ENCODE results near the gene STXBP5. TPM values are rescaled to one million over a fixed set of nuclear protein-coding genes. Genes with fewer than 3 reads are reported as not detected.

The STXBP5 gene
- polyA plus RNA-seq, 1 of the 3 experiments (the other 2 are of a cell fraction): 9.9 TPM

DNA sequence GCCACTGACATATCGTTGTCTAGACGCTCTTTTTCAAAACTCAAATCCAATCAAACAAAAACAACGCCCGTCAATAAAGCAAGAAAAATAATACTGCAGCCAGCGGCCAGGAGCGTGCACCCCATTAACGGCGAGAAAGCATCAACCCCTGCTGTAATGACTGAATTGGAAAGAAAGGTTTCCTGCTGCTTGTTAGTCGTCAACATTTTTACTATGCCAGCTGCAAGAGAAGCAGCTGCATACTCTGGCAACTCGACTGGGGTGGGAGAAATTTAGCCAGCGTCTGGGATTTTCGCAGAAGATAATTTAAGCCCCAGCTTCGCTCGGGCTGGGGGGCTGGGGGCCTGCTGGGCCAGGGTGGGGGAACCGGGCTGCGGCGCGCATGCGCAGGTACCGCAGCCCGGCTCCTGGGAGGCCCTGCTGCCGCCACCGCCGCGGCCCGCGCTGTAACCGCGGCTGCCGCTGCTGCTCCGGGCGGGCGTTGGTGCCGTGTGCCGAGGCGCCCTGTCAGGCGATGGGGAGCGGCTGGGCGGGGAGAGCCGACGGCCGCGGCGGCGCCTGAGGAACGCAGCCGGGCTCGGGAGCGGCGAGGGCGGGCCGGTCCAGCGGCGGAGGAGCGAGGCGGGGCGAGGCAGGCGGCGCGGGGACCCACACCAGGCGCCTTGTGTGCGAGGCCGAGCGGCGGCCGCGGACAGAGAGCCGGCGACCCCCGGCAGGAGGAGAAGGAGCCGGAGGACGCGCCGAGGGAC is 732 bp upstream of the STXBP5 start:
- Histone ChIP-seq H2AFZ (ENCODE audit: low read depth) (peak overlapping the region; percentile 99), H3K4me3 (ENCODE audit: low read depth in 2 of 2, low read length in 1 of 2) (peak overlapping the region; percentile 81 to 92), H3K27ac (ENCODE audit: low read depth in 2 of 2, low read length in 1 of 2) (peak overlapping the region; percentile 81 to 95), H3K9me3 (no peaks in the 10 kb centered on the region), H3K27me3 (ENCODE audit: insufficient read depth) (no peaks in the 10 kb centered on the region), H3K79me2 (ENCODE audit: insufficient read depth) (peaks cover 51% of the 10 kb centered on the region), H3K9me2 (no peaks in the 10 kb centered on the region), H3K9ac (peak overlapping the region; percentile 78), H4K20me1 (ENCODE audit: insufficient read depth) (peaks cover 24% of the 10 kb centered on the region), H3K4me2 (peak overlapping the region; percentile 98), H3K36me3 (replicated peaks in 1 of 2; ENCODE audit: control insufficient read depth in 1 of 2, insufficient read depth in 2 of 2, low read length in 1 of 2) (peaks cover 0 to 5% of the 10 kb centered on the region in 2 experiments), H3K4me1 (ENCODE audit: control insufficient read depth in 1 of 2, insufficient read depth in 2 of 2, low read depth in 1 of 2, low read length in 1 of 2) (peaks cover 5 to 8% of the 10 kb centered on the region in 2 experiments; a peak in 2 of 4 replicates), H3F3A (replicated peaks; ENCODE audit: insufficient read depth) (peaks cover 34% of the 10 kb centered on the region)
- CTCF ChIA-PET: interaction anchor here (0.6 to 2.0 kb wide), 3 partner anchors 19 to 347 kb away, joined by 3 to 6 read pairs (median 4); no protein-coding TSS in a partner anchor
- WGBS (ENCODE audit: low lambda C conversion rate): under 1% methylated on average over 12 of the region's 74 CpGs
- DNase-seq: peak; percentile 95
- POLR2A ChIA-PET: no interaction called here
- TF ChIP-seq, protein P1, sequence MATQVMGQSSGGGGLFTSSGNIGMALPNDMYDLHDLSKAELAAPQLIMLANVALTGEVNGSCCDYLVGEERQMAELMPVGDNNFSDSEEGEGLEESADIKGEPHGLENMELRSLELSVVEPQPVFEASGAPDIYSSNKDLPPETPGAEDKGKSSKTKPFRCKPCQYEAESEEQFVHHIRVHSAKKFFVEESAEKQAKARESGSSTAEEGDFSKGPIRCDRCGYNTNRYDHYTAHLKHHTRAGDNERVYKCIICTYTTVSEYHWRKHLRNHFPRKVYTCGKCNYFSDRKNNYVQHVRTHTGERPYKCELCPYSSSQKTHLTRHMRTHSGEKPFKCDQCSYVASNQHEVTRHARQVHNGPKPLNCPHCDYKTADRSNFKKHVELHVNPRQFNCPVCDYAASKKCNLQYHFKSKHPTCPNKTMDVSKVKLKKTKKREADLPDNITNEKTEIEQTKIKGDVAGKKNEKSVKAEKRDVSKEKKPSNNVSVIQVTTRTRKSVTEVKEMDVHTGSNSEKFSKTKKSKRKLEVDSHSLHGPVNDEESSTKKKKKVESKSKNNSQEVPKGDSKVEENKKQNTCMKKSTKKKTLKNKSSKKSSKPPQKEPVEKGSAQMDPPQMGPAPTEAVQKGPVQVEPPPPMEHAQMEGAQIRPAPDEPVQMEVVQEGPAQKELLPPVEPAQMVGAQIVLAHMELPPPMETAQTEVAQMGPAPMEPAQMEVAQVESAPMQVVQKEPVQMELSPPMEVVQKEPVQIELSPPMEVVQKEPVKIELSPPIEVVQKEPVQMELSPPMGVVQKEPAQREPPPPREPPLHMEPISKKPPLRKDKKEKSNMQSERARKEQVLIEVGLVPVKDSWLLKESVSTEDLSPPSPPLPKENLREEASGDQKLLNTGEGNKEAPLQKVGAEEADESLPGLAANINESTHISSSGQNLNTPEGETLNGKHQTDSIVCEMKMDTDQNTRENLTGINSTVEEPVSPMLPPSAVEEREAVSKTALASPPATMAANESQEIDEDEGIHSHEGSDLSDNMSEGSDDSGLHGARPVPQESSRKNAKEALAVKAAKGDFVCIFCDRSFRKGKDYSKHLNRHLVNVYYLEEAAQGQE (IDR thresholded peaks at IDR 0.05; ENCODE audit: low read depth, low read length): no peak
- TF ChIP-seq MEF2A (IDR thresholded peaks at IDR 0.05; ENCODE audit: borderline replicate concordance, low read depth): no peak
- TF ChIP-seq, protein P2, sequence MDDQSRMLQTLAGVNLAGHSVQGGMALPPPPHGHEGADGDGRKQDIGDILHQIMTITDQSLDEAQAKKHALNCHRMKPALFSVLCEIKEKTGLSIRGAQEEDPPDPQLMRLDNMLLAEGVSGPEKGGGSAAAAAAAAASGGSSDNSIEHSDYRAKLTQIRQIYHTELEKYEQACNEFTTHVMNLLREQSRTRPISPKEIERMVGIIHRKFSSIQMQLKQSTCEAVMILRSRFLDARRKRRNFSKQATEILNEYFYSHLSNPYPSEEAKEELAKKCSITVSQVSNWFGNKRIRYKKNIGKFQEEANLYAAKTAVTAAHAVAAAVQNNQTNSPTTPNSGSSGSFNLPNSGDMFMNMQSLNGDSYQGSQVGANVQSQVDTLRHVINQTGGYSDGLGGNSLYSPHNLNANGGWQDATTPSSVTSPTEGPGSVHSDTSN (IDR thresholded peaks at IDR 0.05): no peak
- TF ChIP-seq NRF1 (IDR thresholded peaks at IDR 0.05; ENCODE audit: low read depth, low read length): peak; percentile 76
- 0 out of 4 replicates have a peak, but pooled peaks of 1 of the 2 experiments have one; percentile 7 for TF ChIP-seq EP300 (IDR thresholded peaks at IDR 0.05; ENCODE audit: borderline replicate concordance in 1 of 2, low read depth in 1 of 2, low read length in 1 of 2)
- TF ChIP-seq POLR2AphosphoS5 (IDR thresholded peaks at IDR 0.05; ENCODE audit: low read depth, low read length): peak; percentile 53; the same call in 1 of the 2 replicates
- no peak for TF ChIP-seq RCOR1 (IDR thresholded peaks at IDR 0.05; ENCODE audit: low read length)
- no peak for TF ChIP-seq NFIC (IDR thresholded peaks at IDR 0.05; ENCODE audit: borderline replicate concordance)
- no peak for TF ChIP-seq SMC3 (IDR thresholded peaks at IDR 0.05; ENCODE audit: low read depth, low read length)
- TF ChIP-seq RAD21 (IDR thresholded peaks at IDR 0.05; ENCODE audit: low read length): peak; percentile 15; the same call in 1 of the 2 replicates
- peak; percentile 54; the same call in 1 of the 2 replicates for TF ChIP-seq MXI1 (IDR thresholded peaks at IDR 0.05; ENCODE audit: low read depth, low read length)
- TF ChIP-seq GATA2 (CRISPR knock-in tag; IDR thresholded peaks at IDR 0.05): no peak
- TF ChIP-seq, protein P3, sequence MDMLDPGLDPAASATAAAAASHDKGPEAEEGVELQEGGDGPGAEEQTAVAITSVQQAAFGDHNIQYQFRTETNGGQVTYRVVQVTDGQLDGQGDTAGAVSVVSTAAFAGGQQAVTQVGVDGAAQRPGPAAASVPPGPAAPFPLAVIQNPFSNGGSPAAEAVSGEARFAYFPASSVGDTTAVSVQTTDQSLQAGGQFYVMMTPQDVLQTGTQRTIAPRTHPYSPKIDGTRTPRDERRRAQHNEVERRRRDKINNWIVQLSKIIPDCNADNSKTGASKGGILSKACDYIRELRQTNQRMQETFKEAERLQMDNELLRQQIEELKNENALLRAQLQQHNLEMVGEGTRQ (IDR thresholded peaks at IDR 0.05; ENCODE audit: borderline replicate concordance, low read depth, low read length): no peak
- peak; percentile 23; the same call in 1 of the 2 replicates for TF ChIP-seq SIN3A (IDR thresholded peaks at IDR 0.05; ENCODE audit: borderline replicate concordance, low read depth, low read length)
- no peak for TF ChIP-seq YY1 (IDR thresholded peaks at IDR 0.05; ENCODE audit: low read depth)
- no peak for TF ChIP-seq TEAD4 (IDR thresholded peaks at IDR 0.05; ENCODE audit: borderline replicate concordance, insufficient read depth)
- TF ChIP-seq FOXJ3 (CRISPR knock-in tag; IDR thresholded peaks at IDR 0.05): no peak
- TF ChIP-seq, protein P4, sequence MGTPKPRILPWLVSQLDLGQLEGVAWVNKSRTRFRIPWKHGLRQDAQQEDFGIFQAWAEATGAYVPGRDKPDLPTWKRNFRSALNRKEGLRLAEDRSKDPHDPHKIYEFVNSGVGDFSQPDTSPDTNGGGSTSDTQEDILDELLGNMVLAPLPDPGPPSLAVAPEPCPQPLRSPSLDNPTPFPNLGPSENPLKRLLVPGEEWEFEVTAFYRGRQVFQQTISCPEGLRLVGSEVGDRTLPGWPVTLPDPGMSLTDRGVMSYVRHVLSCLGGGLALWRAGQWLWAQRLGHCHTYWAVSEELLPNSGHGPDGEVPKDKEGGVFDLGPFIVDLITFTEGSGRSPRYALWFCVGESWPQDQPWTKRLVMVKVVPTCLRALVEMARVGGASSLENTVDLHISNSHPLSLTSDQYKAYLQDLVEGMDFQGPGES (IDR thresholded peaks at IDR 0.05; ENCODE audit: low read depth, low read length): no peak
- TF ChIP-seq TAF1 (IDR thresholded peaks at IDR 0.05; ENCODE audit: borderline replicate concordance, low read depth, low read length): peak; percentile 12
- no peak for TF ChIP-seq GABPA (IDR thresholded peaks at IDR 0.05; ENCODE audit: low read depth)

All from SK-N-SH (cell line).